Measurements from ENCODE around the gene AQP1.

GRCh38 chr7:30922596-30922995 is 10.9 kb downstream of the AQP1 start:
- TF ChIP-seq FOSL1 (IDR thresholded peaks at IDR 0.05; ENCODE audit: insufficient read depth, low read depth, low read length) (no peak), CTCF (IDR thresholded peaks at IDR 0.05; ENCODE audit: control extremely low read depth in 1 of 3, insufficient read depth in 1 of 3, low read depth in 1 of 3, low read length in 3 of 3) (no peak), MAFK (IDR thresholded peaks at IDR 0.05; ENCODE audit: low read depth, low read length) (no peak), EZH2 (IDR thresholded peaks at IDR 0.05; ENCODE audit: low read depth, low read length, severe bottlenecking) (no peak), TAF1 (IDR thresholded peaks at IDR 0.05; ENCODE audit: low read depth, low read length) (no peak), TBP (IDR thresholded peaks at IDR 0.05; ENCODE audit: low read depth, low read length) (no peak), HDAC2 (IDR thresholded peaks at IDR 0.05; ENCODE audit: borderline replicate concordance in 1 of 2, low read depth in 2 of 2, low read length in 2 of 2) (no peak), RAD21 (IDR thresholded peaks at IDR 0.05 in 1 of 2, conservative IDR thresholded peaks at IDR 0.05 in 1 of 2; ENCODE audit: low read depth in 2 of 2, low read length in 2 of 2) (no peak), EP300 (IDR thresholded peaks at IDR 0.05; ENCODE audit: borderline replicate concordance in 1 of 2, low read depth in 2 of 2, low read length in 2 of 2) (no peak), ZNF274 (IDR thresholded peaks at IDR 0.05; ENCODE audit: borderline replicate concordance, extremely low read depth, low read length) (no peak), SIN3A (conservative IDR thresholded peaks at IDR 0.05 in 1 of 2, IDR thresholded peaks at IDR 0.05 in 1 of 2; ENCODE audit: low read depth in 1 of 2, low read length in 2 of 2) (no peak)
